NK-92 treated with Interleukin-12 subunit alpha and Interleukin-12 subunit beta, amount 100 ng/mL, for 24 hours (cell line): Measurements from ENCODE around the gene SCAF1.

Experiments
- DNase-seq: peaks from one replicate; lab custom pipeline; 2025; lab: John Stamatoyannopoulos, UW

SCAF1 gene

DNA sequence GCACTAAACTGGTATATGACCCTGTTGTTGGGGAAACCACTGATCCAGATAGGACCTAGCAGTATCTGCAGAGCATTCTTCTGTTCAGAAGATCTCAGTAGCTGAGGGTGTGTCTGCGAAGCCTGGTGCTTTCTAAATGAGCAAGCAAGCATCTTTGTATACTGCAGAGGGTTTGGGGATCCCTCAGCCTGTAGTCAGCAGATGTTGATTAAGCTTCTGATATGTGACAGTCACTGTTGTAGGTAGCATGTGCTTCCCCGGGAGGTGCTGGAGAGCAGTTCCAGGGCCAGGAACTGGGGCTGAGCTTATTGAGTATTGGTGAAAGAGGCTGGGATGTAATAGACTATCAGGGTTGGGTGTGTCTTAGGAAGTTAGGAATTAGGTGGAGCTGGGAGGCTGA lies 1.5 kb downstream of the SCAF1 start:
- DNase-seq, result no peak

DNA sequence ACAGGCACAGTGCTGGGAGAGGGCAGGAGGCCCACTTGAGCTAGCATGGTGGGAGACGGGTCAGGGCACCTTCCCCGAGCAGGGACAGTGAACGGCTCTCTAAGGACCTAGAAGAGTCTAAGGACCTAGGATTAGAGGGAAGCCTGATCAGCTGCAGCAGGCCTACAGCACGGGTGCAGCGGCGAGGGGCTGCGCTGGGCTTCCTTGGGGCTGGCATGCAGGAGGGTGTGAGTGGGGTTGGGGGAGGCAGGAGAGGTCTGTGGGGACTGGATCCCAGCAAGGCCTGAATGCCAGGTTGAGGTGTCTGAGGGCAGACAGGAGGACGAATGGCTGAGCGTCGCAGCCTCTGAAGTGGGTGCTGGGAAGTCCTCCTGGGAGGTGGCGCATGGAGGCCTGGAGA lies 3.6 kb downstream of the SCAF1 start:
- DNase-seq, result no peak

DNA sequence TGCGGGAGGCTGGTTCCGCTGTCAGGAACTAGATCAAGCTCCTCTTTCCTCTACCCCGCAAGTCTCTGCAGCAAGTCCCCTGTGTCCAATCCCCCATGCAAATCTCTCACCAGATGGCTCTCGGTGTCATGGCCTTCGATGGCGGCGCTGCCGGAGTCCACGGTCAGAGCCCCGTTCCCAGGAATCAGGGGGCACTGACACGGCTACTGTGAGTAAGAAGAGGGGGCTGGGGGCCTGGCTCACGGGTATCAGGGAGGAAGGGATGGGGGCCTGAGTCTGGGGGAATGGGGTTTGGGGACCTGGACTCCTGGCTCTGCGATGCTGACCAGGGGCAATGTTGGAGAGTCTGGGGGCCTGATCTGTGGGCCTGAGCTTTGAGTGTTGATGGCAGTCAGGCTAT lies 4.0 kb downstream of the SCAF1 start:
- no peak for DNase-seq

DNA sequence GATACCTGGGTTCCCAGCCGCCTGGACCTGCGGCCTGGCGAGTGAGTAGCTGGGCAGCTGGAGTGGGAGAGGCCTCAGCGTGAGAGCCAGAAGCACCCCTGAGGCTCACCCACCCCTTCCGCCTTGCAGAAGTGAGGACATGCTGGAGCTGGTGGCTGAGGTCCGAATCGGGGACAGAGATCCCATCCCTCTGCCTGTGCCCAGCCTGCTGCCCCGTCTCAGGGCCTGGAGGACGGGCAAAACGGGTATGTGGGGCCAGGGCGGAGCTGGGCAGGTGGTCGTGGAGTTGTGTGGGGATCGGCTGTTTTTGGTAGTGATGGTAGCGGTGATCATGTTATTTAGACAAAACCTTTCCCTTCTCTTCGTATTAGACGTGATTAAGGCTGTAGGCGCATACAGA lies 4.6 kb downstream of the SCAF1 start:
- no peak for DNase-seq

DNA sequence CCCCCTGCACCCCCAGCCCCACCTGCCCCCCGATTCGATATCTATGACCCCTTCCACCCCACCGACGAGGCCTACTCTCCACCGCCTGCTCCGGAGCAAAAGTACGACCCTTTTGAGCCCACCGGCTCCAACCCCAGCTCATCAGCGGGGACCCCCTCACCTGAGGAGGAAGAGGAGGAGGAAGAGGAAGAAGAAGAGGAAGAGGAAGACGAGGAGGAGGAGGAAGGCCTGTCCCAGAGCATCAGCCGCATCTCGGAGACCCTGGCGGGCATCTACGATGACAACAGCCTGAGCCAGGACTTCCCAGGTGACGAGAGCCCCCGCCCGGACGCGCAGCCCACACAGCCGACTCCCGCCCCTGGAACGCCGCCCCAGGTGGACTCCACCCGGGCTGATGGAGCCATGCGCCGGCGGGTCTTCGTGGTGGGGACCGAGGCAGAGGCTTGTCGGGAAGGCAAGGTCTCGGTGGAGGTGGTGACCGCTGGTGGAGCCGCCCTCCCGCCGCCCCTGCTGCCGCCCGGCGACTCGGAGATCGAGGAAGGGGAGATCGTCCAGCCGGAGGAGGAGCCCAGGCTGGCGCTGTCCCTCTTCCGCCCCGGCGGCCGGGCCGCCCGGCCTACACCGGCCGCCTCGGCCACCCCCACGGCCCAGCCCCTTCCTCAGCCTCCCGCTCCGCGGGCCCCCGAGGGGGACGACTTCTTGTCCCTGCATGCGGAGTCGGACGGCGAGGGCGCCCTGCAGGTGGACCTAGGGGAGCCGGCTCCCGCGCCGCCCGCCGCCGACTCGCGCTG lies 9.2 kb downstream of the SCAF1 start:
- no peak for DNase-seq

DNA sequence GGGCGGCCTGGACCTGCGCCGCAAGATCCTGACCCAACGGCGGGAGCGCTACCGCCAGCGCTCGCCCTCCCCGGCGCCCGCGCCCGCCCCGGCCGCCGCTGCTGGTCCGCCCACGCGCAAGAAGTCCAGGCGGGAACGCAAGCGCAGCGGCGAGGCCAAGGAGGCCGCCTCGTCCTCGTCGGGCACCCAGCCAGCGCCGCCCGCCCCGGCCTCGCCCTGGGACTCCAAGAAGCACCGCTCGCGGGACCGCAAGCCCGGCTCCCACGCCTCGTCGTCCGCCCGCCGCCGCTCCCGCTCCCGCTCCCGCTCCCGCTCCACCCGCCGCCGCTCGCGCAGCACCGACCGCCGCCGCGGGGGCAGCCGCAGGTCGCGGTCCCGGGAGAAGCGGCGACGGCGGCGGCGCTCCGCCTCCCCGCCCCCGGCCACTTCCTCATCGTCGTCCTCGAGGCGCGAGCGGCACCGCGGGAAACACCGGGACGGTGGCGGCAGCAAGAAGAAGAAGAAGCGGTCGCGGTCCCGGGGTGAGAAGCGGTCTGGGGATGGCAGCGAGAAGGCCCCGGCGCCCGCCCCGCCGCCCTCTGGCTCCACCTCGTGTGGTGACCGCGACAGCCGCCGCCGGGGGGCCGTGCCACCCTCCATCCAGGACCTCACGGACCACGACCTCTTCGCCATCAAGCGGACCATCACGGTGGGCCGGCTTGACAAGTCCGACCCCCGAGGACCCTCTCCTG lies 10.0 kb downstream of the SCAF1 start:
- DNase-seq, result no peak

DNA sequence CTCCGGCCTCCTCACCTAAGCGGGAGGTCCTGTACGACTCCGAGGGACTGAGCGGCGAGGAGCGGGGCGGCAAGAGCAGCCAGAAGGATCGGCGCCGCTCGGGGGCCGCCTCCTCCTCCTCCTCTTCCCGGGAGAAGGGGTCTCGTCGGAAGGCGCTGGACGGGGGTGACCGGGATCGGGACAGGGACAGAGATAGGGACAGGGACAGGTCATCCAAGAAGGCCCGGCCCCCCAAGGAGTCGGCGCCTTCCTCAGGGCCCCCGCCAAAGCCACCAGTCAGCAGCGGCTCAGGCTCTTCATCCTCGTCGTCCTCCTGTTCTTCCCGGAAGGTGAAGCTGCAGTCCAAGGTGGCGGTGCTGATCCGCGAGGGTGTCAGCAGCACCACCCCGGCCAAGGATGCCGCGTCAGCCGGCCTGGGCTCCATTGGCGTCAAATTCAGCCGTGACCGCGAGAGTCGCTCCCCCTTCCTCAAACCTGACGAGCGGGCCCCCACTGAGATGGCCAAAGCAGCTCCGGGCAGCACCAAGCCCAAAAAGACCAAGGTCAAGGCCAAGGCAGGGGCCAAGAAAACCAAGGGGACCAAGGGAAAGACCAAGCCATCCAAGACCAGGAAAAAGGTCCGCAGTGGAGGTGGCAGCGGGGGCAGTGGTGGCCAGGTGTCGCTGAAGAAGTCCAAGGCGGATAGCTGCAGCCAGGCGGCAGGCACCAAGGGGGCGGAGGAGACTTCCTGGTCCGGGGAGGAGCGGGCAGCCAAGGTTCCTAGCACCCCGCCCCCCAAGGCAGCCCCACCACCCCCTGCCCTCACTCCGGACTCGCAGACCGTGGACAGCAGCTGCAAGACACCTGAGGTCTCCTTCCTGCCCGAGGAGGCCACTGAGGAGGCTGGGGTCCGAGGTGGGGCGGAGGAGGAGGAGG lies 10.8 kb downstream of the SCAF1 start:
- DNase-seq, result no peak

DNA sequence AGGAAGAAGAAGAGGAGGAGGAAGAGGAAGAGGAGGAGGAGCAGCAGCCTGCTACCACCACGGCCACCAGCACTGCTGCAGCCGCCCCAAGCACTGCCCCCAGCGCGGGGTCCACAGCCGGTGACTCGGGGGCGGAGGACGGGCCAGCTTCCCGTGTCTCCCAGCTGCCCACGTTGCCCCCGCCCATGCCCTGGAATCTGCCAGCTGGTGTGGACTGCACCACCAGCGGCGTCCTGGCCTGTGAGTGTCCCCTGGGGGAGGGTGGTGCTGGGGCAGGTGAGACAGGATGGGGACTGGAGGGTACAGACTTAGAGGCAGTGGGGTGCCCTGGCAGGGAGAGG lies 11.4 kb downstream of the SCAF1 start:
- DNase-seq, result no peak

DNA sequence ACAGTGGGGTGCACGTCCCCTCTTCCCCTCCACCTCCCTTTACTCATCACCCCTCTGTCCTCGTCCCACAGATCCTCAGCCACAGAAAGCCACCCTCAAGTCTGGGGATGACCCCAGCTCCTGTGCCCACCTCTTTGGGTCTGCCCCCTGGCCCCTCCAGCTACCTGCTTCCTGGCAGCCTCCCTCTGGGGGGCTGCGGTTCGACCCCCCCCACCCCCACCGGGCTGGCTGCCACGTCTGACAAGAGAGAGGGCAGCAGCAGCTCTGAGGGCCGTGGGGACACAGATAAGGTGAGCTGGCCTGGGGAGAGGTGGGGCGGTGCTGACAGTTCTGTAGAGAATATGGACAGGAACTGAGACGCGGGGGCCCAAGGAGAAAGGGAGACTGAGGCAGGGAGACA lies 12.6 kb downstream of the SCAF1 start:
- no peak for DNase-seq

DNA sequence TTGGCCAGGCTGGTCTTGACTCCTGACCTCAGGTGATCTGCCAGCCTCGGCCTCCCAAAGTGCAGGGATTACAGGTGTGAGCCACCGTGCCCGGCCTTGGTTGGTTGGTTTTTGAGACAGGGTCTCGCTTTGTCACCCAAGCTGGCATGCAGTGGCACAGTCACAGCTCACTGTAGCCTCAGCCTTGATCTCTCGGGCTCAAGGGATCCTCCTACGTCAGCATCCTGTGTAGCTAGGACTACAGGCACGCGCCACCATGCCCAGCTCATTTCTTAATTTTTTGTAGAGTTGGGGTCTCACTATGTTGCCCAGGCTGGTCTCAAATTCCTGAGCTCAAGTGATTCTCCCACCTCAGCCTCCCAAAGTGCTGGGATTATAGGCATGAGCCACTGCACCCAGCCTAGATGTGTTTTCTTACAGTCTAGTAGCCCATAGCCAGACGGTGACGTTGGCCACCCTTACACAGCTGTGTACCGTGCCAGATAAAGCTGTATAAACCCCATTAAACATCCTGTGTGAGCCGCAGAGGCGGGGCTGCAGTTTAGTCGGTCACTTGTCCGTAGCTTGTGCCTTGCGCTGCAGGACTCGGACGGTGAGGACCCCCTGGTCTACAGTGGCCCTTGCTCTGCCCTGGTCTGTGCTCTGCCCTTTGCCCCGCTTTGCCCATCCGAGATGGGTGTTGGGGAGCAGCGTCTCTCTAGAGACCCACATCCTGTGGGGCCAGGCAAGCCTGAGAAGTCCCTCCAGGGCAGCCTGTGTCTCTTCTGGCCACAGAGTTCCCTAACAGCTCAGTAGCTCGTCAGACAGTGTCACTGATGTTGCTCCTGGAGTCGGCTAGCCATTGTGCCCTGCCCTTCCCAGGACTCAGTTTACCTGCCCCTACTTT lies 13.8 kb downstream of the SCAF1 start:
- no peak for DNase-seq

DNA sequence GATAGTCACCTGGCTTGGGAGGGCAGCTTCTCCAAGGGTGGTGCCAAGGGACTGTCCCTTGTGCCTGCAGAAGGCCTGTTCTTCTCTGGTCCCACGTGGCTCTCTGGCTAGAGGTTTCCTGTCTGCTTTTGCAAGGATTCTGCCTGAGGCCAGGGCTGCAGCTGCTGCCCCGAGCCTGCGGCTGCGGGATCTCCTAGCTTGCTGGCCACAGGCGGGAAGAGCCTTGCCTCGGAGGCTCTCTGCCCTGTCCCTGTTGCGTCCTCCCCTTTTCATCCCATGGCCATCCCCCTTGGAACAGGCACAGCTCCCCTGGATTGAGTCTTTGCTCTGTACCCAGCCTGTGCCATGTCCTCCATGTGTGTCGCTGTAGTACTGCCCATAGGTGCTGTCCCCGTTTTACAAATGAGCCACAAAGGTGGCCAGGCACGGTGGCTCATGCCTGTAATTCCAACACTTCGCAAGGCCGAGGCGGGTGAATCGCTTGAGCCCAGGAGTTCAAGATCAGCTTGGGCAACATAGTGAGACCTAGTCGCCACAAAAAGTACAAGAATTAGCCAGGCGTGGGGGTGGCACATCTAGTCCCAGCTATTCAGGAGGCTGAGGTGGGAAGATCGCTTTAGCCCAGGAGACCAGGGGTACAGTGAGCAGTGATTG lies 14.6 kb downstream of the SCAF1 start:
- DNase-seq, result no peak

DNA sequence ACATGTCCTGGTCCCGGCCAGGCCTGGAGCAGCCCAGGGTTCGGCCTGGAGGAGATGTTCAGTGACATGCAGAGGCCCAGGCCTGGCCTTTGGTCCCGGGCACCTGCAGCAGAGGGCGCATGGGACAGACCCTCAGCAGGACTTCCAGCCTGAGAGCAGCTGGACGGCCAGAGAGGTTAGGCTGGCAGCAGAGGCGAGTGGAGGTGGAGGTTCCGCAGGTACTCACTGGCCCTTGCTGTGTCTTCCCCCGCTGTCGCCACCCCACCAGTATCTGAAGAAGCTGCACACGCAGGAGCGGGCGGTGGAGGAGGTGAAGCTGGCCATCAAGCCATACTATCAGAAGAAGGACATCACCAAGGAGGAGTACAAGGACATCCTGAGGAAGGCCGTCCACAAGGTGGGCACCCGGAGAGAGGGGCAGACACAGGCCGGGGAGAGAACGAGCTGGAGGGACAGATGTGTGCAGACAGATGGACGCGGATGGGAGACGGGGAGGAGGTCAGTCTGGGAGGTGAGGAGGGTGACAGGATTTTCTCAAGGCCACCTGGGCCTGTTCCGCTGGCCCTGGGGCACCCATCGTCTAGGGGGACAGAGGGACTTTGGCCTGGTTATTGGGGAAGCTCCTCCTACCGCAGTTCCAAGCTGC lies 15.6 kb downstream of the SCAF1 start:
- no peak for DNase-seq

DNA sequence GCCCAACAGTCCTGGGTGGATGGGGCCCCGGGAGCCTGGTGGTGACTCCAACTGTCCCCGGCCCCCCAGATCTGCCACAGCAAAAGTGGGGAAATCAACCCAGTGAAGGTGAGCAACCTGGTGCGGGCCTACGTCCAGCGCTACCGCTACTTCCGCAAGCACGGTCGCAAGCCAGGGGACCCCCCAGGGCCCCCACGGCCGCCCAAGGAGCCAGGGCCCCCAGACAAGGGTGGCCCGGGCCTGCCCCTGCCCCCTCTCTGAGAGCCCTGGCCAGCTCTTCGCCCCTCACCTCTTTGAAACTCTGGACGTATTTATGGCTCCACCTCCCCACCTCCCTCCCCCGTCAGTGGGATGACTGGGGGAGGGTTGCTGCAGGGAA lies 16.1 kb downstream of the SCAF1 start:
- no peak for DNase-seq

DNA sequence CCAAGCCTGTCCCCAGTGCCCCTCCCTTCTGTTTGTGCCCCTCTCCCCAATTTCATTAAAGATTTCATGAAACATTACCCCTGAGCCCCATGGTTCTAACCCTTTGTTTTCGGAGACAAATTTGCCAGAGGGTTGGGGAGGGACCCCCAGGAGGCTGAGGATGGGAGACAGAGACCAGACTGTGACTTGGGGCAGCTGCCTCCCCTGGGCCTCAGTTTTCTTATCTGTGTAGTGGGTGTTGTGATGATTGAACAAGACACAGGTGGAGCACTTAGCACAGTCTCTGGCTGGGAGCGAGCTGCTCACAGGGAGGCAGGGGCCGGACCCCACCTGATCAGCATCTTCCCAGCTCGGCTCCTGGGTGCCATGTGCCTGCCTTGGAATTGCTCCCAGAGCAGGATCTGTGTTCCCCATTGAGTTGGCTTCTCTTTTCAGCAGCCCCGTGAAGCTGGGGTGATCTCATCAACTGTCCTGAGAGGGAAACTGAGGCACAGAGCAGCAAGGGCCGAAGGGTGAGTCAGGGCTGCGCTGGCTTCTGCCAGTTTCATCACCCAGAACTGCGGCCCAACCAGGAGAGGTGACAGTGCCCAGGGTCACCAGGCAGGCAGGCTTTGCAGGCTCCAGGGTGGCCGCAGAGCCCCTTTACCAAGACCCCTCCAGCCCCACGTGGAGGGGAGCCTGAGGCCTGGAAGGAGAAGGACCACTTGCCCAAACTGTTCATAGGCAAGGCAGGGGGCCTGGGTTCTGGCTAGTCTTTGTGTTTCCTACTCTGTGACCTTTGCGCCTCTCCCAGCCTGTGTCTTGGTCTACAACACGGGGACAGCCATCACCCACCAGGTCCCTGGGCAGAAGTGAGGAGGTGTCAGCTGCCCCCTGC lies 16.8 kb downstream of the SCAF1 start:
- DNase-seq, result no peak

DNA sequence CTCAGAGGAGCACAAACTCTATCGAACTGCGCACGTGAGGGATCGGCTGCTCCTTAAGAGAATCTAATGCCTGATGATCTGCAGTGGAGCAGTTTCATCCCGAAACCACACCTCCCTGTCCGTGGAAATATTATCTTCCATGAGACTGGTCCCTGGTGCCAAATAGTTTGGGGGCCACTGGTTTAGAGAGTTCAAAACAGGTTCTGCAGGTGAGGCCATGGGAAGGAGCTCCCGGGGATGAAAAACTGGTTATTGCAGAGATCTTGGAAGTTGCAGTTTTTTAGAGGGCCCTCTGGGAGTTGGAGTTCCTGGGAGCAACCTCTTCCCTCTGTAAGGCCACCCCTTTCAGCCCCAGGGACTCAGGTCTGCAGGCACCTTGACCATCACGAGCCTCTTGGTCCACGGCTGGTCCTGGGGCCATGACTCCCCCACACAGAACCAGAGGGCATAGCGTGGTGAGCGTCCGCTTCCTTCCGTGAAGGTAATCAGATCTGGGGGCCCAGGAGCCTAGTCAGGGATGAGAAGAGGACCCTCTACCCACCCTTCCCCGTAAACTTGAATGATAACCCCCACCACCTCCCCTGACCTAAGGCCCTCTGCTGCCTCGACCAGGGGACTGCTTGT lies 18.4 kb downstream of the SCAF1 start:
- DNase-seq, result no peak

DNA sequence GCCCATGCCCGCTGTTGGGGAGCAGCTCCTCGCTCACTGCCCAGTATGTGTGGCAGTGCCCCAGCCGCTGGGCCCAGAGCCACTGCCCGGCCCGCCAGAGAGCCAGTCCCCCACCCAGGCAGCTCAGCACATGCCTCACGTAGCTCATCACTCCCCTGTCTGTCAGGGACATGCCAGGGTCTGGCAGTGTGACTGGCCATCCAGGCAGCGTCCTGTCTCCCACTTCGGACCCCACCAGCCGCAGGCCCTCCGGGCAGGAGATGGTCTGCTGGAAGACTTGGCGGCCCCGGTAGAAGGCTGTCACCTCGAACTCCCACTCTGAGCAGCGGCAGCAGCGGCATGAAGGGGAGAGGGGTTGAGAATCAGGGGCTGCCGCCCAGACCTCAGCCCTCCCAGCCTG lies 20.0 kb downstream of the SCAF1 start:
- no peak for DNase-seq

DNA sequence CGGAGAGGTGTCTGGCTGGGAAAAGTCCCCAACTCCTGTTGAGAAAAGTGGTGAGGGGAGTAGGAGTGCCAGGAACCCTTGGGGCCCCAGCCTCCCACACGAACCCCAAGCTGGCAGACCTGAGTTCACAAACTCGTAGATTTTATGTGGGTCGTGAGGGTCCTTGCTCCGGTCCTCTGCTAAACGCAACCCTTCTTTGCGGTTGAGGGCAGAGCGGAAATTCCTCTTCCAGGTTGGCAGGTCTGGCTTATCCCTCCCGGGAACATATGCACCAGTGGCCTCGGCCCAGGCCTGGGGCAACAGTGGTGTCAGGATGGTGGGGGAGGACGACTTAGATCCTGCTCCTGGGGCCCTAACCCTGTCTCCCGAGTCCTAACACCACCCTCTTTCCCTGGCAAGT lies 21.2 kb downstream of the SCAF1 start:
- DNase-seq, result no peak

DNA sequence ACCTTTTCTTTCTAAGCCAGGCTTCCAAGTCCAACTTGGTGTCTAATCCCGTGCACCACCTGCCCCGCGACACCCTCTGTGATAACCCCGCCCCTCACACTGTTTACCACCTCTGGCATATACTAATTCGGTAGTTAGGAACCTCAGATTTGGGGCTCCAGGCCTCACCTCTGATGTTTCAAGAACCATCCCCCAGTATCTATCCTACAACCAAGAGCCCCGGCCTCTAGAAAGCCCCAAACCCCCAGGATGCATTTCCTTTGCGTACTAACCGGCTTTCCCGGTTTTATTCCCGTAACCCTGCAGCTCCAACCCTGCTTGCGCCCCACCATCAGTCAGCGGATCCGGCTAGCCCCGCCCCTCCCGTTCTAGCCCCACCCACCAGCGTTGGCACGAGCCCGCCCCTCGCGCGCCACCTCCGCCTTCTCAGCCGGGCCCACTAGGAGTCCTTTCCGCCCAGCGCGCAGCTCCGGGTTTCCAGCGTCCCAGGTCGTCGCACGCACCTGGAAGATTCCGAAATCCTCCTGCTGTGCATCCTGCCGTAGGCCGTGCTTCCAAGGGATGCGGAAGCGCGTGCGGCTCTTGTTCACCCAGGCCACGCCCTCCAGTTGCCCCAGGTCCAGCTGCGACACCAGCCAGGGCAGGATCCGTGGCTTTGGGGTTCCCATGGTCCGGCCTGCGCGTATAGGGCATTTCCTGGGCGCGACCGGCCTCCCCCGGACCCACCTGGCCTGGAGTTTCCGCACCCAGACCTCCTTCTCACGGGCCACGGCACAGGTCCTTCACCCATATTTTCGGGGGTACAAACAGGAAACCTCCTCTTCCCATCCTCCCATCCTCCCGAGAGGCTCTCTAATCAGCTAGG lies 22.4 kb downstream of the SCAF1 start:
- peak; percentile 88 for DNase-seq

DNA sequence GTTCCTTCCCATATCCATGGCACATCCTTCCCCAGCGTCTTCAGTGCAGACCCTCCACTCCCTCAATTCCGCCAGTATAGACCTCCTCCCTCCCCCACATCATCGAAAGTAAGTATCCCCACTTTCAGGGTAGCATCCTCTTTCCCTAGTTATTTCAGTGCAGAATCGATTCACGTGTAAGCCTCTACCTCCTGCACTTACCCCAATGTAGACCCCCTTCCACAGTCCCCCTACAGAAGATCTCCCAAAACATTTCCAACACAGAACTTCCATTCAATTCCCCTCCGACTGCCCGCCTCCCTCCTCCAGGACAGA lies 23.0 kb downstream of the SCAF1 start:
- no peak for DNase-seq
